ENCODE measurements around the gene NCOA6.

Gene NCOA6

GRCh38 chr20:34825530-34826362 lies at the start of gene NCOA6:
NCOA6 (minus strand) TSS chr20:34825651; CDS start chr20:34782355, 43,296 bp downstream.
- peak; percentile 84 to 89 for DNase-seq

GRCh38 chr20:34874094-34874654 lies 48.7 kb upstream of the NCOA6 start:
- peak; percentile 58 to 67 for DNase-seq

- no peak for DNase-seq
Observed at GRCh38 chr20:34873583-34874093, 48.2 kb upstream of the NCOA6 start.

- DNase-seq: peak; percentile 84 to 88
Observed at GRCh38 chr20:34872622-34873224, 47.3 kb upstream of the NCOA6 start, which contains the start of gene GGT7. GGT7 (minus strand) TSS chr20:34872856; CDS start chr20:34872815, 41 bp downstream.

GRCh38 chr20:34871966-34872621 lies 46.6 kb upstream of the NCOA6 start:
- no peak for DNase-seq

- no peak for DNase-seq
Observed at GRCh38 chr20:34871320-34871926, 46.0 kb upstream of the NCOA6 start.

- DNase-seq: no peak
Observed at GRCh38 chr20:34864216-34864615, 38.8 kb upstream of the NCOA6 start.

- no peak for DNase-seq
Observed at GRCh38 chr20:34863421-34863965, 38.0 kb upstream of the NCOA6 start.

GRCh38 chr20:34862724-34863123 lies 37.3 kb upstream of the NCOA6 start:
- DNase-seq: no peak

GRCh38 chr20:34861386-34862084 lies 36.1 kb upstream of the NCOA6 start:
- DNase-seq: no peak

- DNase-seq: no peak
Observed at GRCh38 chr20:34859826-34860545, 34.5 kb upstream of the NCOA6 start.

GRCh38 chr20:34859367-34859766 lies 33.9 kb upstream of the NCOA6 start:
- DNase-seq: no peak

GRCh38 chr20:34852298-34852697 lies 26.8 kb upstream of the NCOA6 start:
- no peak for DNase-seq

GRCh38 chr20:34850969-34851368 lies 25.5 kb upstream of the NCOA6 start:
- DNase-seq: no peak

- DNase-seq: no peak
Observed at GRCh38 chr20:34849778-34850177, 24.3 kb upstream of the NCOA6 start.

- DNase-seq: no peak
Observed at GRCh38 chr20:34848597-34848996, 23.1 kb upstream of the NCOA6 start.

GRCh38 chr20:34843421-34843820 lies 18.0 kb upstream of the NCOA6 start:
- DNase-seq: no peak

GRCh38 chr20:34842143-34842542 lies 16.7 kb upstream of the NCOA6 start:
- no peak for DNase-seq

GRCh38 chr20:34834459-34834893 lies 9.0 kb upstream of the NCOA6 start:
- DNase-seq: peak in 1 of 2 donors; percentile 70

GRCh38 chr20:34831936-34832335 lies 6.5 kb upstream of the NCOA6 start:
- no peak for DNase-seq

- no peak for DNase-seq
Observed at GRCh38 chr20:34829191-34829590, 3.7 kb upstream of the NCOA6 start.
